ENCODE measurements around the gene CRP. TPM values are rescaled to one million over a fixed set of nuclear protein-coding genes. Genes with fewer than 3 reads are reported as not detected.
"Not testable (repeated sequence)": the region's sequence is repeated elsewhere in the genome, so short reads cannot be mapped to it uniquely, and the experiment has no call there.

CRP gene
- total RNA-seq, 4 donors from 2014 or later: 1.4 to 2.1 TPM; not detected in 2

- no peak overlapping the region for H3K27ac ChIP-seq
- DNase-seq: no peak
- TF ChIP-seq POLR2A (IDR thresholded peaks at IDR 0.05) (no peak), CTCF (IDR thresholded peaks at IDR 0.05) (no peak)
- H3K27me3 ChIP-seq: no peaks in the 10 kb centered on the region
- H3K9me3 ChIP-seq: no peaks in the 10 kb centered on the region
- intact Hi-C loops (cut with DNase I; ENCODE audit: low total_unique reads): no loop called here
- H3K4me3 ChIP-seq: no peak overlapping the region
- H3K4me1 ChIP-seq: no peaks in the 10 kb centered on the region
- no peaks in the 10 kb centered on the region for H3K36me3 ChIP-seq
Observed at GRCh38 chr1:159686599-159687299, 27.6 kb downstream of the CRP start.

GRCh38 chr1:159678939-159679338 is 35.5 kb downstream of the CRP start:
- no peaks in the 10 kb centered on the region for H3K36me3 ChIP-seq
- no peak overlapping the region for H3K4me3 ChIP-seq
- no peaks in the 10 kb centered on the region for H3K4me1 ChIP-seq
- intact Hi-C loops (cut with DNase I; ENCODE audit: low total_unique reads): no loop called here
- no peak overlapping the region for H3K27ac ChIP-seq
- no peaks in the 10 kb centered on the region for H3K9me3 ChIP-seq
- no peak for DNase-seq
- H3K27me3 ChIP-seq: no peaks in the 10 kb centered on the region
- TF ChIP-seq CTCF (IDR thresholded peaks at IDR 0.05) (no peak), POLR2A (IDR thresholded peaks at IDR 0.05) (no peak)

GRCh38 chr1:159675046-159675445 is 39.3 kb downstream of the CRP start:
- no peaks in the 10 kb centered on the region for H3K9me3 ChIP-seq
- intact Hi-C loops (cut with DNase I; ENCODE audit: low total_unique reads): no loop called here
- no peaks in the 10 kb centered on the region for H3K27me3 ChIP-seq
- no peaks in the 10 kb centered on the region for H3K4me1 ChIP-seq
- H3K36me3 ChIP-seq: no peaks in the 10 kb centered on the region
- no peak overlapping the region for H3K4me3 ChIP-seq
- no peak overlapping the region for H3K27ac ChIP-seq
- no peak for DNase-seq
- TF ChIP-seq CTCF (IDR thresholded peaks at IDR 0.05): no peak
- TF ChIP-seq POLR2A (IDR thresholded peaks at IDR 0.05): no peak

GRCh38 chr1:159672390-159672789 is 42.0 kb downstream of the CRP start:
- H3K9me3 ChIP-seq; H3K4me1 ChIP-seq; H3K27ac ChIP-seq; H3K36me3 ChIP-seq; DNase-seq; H3K4me3 ChIP-seq; intact Hi-C loops (cut with DNase I; ENCODE audit: low total_unique reads); H3K27me3 ChIP-seq: not testable (repeated sequence)

GRCh38 chr1:159669338-159669737 is 45.1 kb downstream of the CRP start:
- DNase-seq: no peak
- no peak overlapping the region for H3K4me3 ChIP-seq
- intact Hi-C loops (cut with DNase I; ENCODE audit: low total_unique reads): no loop called here
- no peaks in the 10 kb centered on the region for H3K27me3 ChIP-seq
- H3K27ac ChIP-seq: no peak overlapping the region
- TF ChIP-seq CTCF (IDR thresholded peaks at IDR 0.05) (no peak), POLR2A (IDR thresholded peaks at IDR 0.05) (no peak)
- H3K4me1 ChIP-seq: no peaks in the 10 kb centered on the region
- no peaks in the 10 kb centered on the region for H3K9me3 ChIP-seq
- H3K36me3 ChIP-seq: no peaks in the 10 kb centered on the region

GRCh38 chr1:159668739-159669138 is 45.6 kb downstream of the CRP start:
- no peaks in the 10 kb centered on the region for H3K36me3 ChIP-seq
- intact Hi-C loops (cut with DNase I; ENCODE audit: low total_unique reads): no loop called here
- no peak for DNase-seq
- H3K27me3 ChIP-seq: no peaks in the 10 kb centered on the region
- H3K9me3 ChIP-seq: no peaks in the 10 kb centered on the region
- no peaks in the 10 kb centered on the region for H3K4me1 ChIP-seq
- no peak overlapping the region for H3K4me3 ChIP-seq
- TF ChIP-seq CTCF (IDR thresholded peaks at IDR 0.05) (no peak), POLR2A (IDR thresholded peaks at IDR 0.05) (no peak)
- H3K27ac ChIP-seq: no peak overlapping the region
